Posterior cingulate gyrus (tissue), 11 donors: ENCODE measurements around the gene POLA1.

ENCODE experiments used
- DNase-seq, 10 donors: peaks; one replicate each; pipeline versions ENCODE4 v3.0.0 to v3.0.0-alpha.2; 2020 to 2021; ENCODE audit warnings: mixed read lengths in 3 of 10
- intact Hi-C: fragments of 100-400 bp; cut with DNase I; formaldehyde crosslinking; loops from one replicate; pipeline ENCODE4 v1.15.1; 2023

POLA1 gene

GRCh38 chrX:25005382-25006185 is 311.9 kb downstream of the POLA1 start:
- peak in 3 of 10 donors; percentile 29 to 87 (median 70) for DNase-seq
- intact Hi-C loops, result no loop called here

GRCh38 chrX:25006586-25007058 is 312.9 kb downstream of the POLA1 start:
- intact Hi-C loops, result no loop called here
- DNase-seq, result no peak

DNA sequence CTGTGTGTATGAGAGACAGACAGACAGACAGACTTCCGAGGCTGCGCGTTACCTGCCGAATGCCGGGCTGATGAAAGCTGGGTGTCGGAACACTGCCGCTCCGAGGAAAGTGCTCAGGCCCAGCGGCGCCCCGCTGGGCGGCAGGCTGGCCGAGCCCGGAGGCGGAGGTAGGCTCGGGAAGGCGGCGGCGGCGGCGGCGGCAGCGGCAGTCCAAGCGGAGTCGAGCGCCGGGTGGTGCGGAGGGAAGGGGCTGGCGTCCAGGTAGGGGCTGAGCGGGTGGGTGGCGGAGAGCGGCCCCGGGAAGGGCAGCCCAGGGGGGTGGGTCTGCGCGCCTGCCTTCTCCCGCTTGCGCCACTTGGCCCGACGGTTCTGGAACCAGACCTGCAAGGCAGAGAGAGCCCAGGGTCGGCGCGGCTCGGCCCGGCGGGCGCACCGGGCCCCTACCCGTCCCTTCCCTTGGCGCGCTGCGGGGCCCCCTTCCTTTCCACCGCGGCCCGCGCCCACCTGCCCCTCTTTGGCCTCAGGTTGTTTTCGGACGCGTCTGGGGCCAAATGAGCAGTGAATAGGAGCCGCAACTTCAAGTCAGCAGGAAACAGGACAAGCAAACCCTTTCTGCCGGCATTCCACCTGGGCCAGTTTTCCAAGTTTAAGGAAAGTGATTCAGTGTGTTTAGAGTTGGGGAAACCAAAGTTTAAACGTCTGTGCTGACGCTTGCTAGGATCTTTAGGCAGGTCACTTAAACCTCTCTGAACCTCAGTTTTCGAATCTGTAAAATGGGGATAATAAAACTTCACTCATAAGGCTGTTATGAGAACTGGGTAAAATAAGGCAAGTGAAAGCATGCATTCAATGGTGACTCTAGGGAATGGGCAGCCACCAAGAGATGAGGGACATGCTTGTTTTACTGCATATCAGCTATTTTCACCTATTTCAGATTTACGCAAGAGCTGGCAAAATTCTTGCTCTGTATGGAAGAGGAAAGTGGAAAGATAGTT is 313.6 kb downstream of the POLA1 start:
- peak in 1 of 10 donors; percentile 68 for DNase-seq
- intact Hi-C loops, result no loop called here

GRCh38 chrX:25009407-25009806 is 315.7 kb downstream of the POLA1 start:
- DNase-seq, result no peak
- intact Hi-C loops, result no loop called here

DNA sequence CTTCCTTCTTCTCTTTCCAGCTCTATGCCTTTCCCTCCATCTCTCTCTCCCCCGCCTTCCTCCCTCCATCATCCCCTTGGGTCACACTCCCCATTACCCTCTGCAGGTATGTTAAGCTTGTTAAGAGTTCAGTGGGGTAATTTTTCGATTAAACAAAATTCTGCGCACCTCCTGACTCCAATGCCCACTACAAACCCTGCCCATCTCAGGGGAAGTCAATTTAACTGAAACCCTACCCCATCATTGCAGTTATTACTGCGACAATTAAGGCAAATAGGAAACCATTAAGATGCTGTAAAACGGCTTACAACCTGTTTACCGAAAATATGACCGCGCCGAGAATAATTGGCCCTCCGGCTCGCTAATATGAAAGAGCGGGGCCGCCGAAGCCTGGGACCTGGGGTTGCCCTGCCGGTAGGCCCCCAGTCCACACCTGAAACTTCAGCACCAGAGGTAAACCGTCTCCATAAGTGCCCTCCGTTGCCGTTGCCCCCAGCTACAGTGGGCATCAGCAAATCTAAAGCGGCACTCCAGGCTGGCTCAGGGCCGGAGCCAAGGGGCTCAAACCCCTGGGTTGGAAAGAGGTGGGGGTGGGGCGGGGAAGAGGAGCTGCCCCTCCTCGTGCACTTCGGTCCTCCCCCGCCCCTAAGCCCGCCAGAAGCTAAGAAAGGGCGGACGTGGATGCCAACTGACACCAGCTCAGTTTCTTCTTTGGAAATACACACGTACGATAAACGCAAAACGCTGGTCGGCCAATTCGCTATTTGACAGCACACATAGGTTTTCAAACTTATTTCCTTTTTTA is 317.3 kb downstream of the POLA1 start:
- peak in 1 of 10 donors; percentile 55 for DNase-seq
- intact Hi-C loops, result no loop called here

DNA sequence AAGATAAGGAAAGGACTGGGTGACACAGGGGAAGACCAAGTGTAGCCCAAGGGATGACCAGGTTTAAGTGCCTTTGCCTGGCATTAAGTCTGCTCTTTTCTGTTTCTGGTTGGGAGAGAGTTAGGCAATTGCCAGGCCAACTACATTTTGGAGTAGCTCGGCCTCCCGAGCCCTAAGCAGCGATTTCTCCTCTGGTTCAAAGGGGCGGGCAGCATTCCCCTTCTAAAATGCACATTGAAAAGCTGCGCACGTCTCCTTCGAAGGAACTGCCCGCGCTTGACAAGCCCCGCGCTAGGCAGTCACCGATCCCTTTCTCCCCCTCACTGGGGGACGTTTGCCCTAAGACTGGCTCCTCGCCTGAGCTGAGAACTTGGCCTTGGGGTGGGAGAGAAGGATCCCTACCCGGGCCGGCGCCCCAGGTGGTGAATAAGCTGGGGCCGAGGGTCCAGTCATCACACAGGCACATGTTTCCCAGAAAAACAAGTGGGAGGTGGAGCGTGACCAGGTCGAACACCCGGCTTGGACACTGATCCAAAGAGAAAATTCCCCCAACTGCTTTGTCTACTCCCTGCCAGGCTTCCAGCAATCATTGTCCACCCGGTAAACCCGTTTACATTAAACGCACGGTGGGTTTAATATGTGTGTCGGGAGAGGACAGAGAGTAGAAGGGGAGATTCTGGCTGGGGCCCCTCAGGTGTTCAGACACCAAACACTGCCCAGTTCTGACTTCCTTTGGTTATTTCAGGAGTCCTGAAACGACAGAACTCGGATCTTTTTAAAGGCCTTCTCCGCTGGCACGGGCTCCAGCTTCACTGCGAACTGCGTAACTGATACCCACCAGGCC is 318.1 kb downstream of the POLA1 start:
- intact Hi-C loops, result no loop called here

GRCh38 chrX:25012433-25012735 is 318.7 kb downstream of the POLA1 start:
- peak in 1 of 10 donors; percentile 67 for DNase-seq
- intact Hi-C loops, result no loop called here

More for the DNA sequence above, 318.1 kb downstream of the POLA1 start:
- peak in 1 of 10 donors; percentile 58 for DNase-seq

- intact Hi-C loops, result no loop called here
- DNase-seq, result peak in 1 of 10 donors; percentile 39
Measured at GRCh38 chrX:25012793-25013631, 319.3 kb downstream of the POLA1 start.

- DNase-seq, result peak in 1 of 10 donors; percentile 37
Measured at GRCh38 chrX:25013632-25014365, 320.1 kb downstream of the POLA1 start.

GRCh38 chrX:25014366-25014838 is 320.7 kb downstream of the POLA1 start:
- no peak for DNase-seq
- intact Hi-C loops, result no loop called here

More at GRCh38 chrX:25013632-25014365, 320.1 kb downstream of the POLA1 start:
- intact Hi-C loops, result no loop called here

GRCh38 chrX:25015486-25016360 is 322.0 kb downstream of the POLA1 start, which contains the start of gene ARX:
TSS of gene ARX (minus strand) at chrX:25015965. CDS start at chrX:25015737, 228 bp downstream.
- intact Hi-C loops, result no loop called here
- DNase-seq, result peak; percentile 54 to 95 (median 66)

GRCh38 chrX:25016361-25016671 is 322.6 kb downstream of the POLA1 start:
- intact Hi-C loops, result no loop called here

DNA sequence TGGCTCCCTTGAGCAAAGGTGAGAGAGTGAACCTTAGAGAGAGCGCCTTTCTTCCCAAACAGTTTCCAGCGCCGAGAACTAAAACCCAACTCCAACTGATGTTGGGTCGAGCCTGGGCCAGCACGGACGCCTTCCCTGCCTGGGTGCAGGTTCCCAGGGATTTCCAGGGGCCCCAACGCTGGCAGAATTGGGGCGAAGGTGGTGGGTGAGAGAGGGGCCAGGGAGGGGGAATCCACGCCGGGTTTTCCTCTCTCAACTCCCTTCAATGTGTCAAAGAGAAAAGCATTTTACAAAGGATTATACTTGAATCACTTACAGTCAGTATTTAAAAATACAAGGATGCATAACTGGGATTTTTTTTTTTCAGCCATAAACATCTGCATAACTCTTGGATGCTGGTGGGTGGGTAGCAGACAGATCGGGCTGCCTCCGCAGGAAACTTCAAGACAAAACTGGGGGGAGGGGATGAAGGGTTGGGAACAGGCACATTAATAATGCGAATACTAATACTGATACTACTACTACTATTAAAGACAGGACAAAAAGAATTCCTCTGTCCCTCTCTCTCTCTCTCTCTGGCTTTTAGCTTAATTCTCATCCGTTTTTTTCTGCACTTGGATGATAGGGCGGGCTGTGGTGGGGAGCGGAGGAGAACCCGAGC is 323.4 kb downstream of the POLA1 start:
- DNase-seq, result no peak
- intact Hi-C loops, result no loop called here

More at GRCh38 chrX:25016361-25016671, 322.6 kb downstream of the POLA1 start:
- peak in 1 of 10 donors; percentile 38 for DNase-seq

DNA sequence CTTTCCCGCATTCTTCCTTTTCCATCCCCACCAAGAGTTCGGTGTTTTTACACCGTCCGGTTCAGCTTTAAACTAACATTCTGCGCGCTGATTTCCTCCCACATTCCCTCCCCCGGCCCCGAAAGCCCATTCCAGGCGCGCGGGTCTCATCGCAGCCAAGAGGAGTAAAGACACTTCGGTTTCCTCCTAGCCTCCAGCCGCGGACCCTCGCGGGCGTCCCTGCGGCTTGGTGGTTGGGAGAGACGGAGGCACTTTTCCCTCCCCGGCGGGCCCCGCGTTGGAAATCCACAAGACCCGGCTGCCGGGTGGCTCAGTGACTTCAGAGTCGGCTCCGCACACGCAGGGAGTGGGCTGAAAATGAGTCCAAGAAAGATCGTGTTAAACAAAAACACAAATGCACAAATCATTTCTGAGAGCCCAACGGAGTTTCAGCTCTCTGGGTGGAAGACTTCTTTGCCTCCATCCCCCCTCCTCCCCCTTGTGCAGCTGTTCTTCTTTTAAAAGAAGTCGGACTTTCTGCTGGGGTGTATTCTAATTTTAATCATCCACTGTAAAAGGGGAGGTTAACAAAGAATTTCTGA is 324.0 kb downstream of the POLA1 start:
- peak in 3 of 10 donors; percentile 79 to 89 (median 80) for DNase-seq
- intact Hi-C loops, result no loop called here

GRCh38 chrX:25018682-25019081 is 325.0 kb downstream of the POLA1 start:
- DNase-seq, result no peak
- intact Hi-C loops, result no loop called here
